ENCODE results near the gene NES.

The NES gene

GRCh38 chr1:156646738-156647211 lies 30.4 kb downstream of the NES start:
- Mint-ChIP-seq H3K4me3 (no peak overlapping the region), H3K27ac (no peak overlapping the region), H3K4me1 (ENCODE audit: low read depth) (peaks cover 9% of the 10 kb centered on the region), H3K36me3 (ENCODE audit: low read depth) (no peaks in the 10 kb centered on the region), H3K9me3 (no peaks in the 10 kb centered on the region), H3K27me3 (peaks cover 90% of the 10 kb centered on the region)
- intact Hi-C loops (cut with micrococcal nuclease), result no loop called here

GRCh38 chr1:156645666-156646065 lies 31.5 kb downstream of the NES start:
- H3K9me3 Mint-ChIP-seq, result no peaks in the 10 kb centered on the region
- peaks cover 14% of the 10 kb centered on the region for H3K4me1 Mint-ChIP-seq (ENCODE audit: low read depth)
- H3K27ac Mint-ChIP-seq, result no peak overlapping the region
- peaks cover 94% of the 10 kb centered on the region for H3K27me3 Mint-ChIP-seq
- H3K4me3 Mint-ChIP-seq, result no peak overlapping the region
- H3K36me3 Mint-ChIP-seq (ENCODE audit: low read depth), result no peaks in the 10 kb centered on the region
- intact Hi-C loops (cut with micrococcal nuclease), result no loop called here

GRCh38 chr1:156645056-156645455 lies 32.2 kb downstream of the NES start:
- H3K27ac Mint-ChIP-seq, result no peak overlapping the region
- peaks cover 14% of the 10 kb centered on the region for H3K4me1 Mint-ChIP-seq (ENCODE audit: low read depth)
- H3K27me3 Mint-ChIP-seq, result peaks cover 94% of the 10 kb centered on the region
- intact Hi-C loops (cut with micrococcal nuclease), result no loop called here
- no peaks in the 10 kb centered on the region for H3K36me3 Mint-ChIP-seq (ENCODE audit: low read depth)
- no peak overlapping the region for H3K4me3 Mint-ChIP-seq
- H3K9me3 Mint-ChIP-seq, result no peaks in the 10 kb centered on the region

GRCh38 chr1:156644640-156645039 lies 32.6 kb downstream of the NES start:
- no peaks in the 10 kb centered on the region for H3K36me3 Mint-ChIP-seq (ENCODE audit: low read depth)
- H3K4me1 Mint-ChIP-seq (ENCODE audit: low read depth), result peaks cover 14% of the 10 kb centered on the region
- peaks cover 96% of the 10 kb centered on the region for H3K27me3 Mint-ChIP-seq
- H3K27ac Mint-ChIP-seq, result no peak overlapping the region
- no peak overlapping the region for H3K4me3 Mint-ChIP-seq
- H3K9me3 Mint-ChIP-seq, result no peaks in the 10 kb centered on the region
- intact Hi-C loops (cut with micrococcal nuclease), result no loop called here

- Mint-ChIP-seq H3K27ac (no peak overlapping the region), H3K4me3 (no peak overlapping the region), H3K36me3 (ENCODE audit: low read depth) (no peaks in the 10 kb centered on the region), H3K27me3 (peaks cover 96% of the 10 kb centered on the region), H3K4me1 (ENCODE audit: low read depth) (peaks cover 14% of the 10 kb centered on the region), H3K9me3 (no peaks in the 10 kb centered on the region)
- intact Hi-C loops (cut with micrococcal nuclease), result no loop called here
Observed at GRCh38 chr1:156644146-156644545, 33.1 kb downstream of the NES start.

GRCh38 chr1:156643778-156644092 lies 33.5 kb downstream of the NES start:
- intact Hi-C loops (cut with micrococcal nuclease), result no loop called here
- no peaks in the 10 kb centered on the region for H3K9me3 Mint-ChIP-seq
- no peak overlapping the region for H3K4me3 Mint-ChIP-seq
- H3K4me1 Mint-ChIP-seq (ENCODE audit: low read depth), result peaks cover 14% of the 10 kb centered on the region
- peaks cover 97% of the 10 kb centered on the region for H3K27me3 Mint-ChIP-seq
- H3K36me3 Mint-ChIP-seq (ENCODE audit: low read depth), result no peaks in the 10 kb centered on the region
- H3K27ac Mint-ChIP-seq, result no peak overlapping the region

GRCh38 chr1:156643049-156643777 lies 34.0 kb downstream of the NES start:
- no peaks in the 10 kb centered on the region for H3K9me3 Mint-ChIP-seq
- H3K27ac Mint-ChIP-seq, result no peak overlapping the region
- H3K27me3 Mint-ChIP-seq, result peaks cover 97% of the 10 kb centered on the region
- H3K4me3 Mint-ChIP-seq, result no peak overlapping the region
- peaks cover 14% of the 10 kb centered on the region for H3K4me1 Mint-ChIP-seq (ENCODE audit: low read depth)
- intact Hi-C loops (cut with micrococcal nuclease), result no loop called here
- H3K36me3 Mint-ChIP-seq (ENCODE audit: low read depth), result no peaks in the 10 kb centered on the region

GRCh38 chr1:156642265-156643048 lies 34.8 kb downstream of the NES start:
- H3K27me3 Mint-ChIP-seq, result peaks cover 94% of the 10 kb centered on the region
- intact Hi-C loops (cut with micrococcal nuclease), result no loop called here
- H3K4me1 Mint-ChIP-seq (ENCODE audit: low read depth), result peaks cover 14% of the 10 kb centered on the region
- H3K27ac Mint-ChIP-seq, result no peak overlapping the region
- no peaks in the 10 kb centered on the region for H3K9me3 Mint-ChIP-seq
- H3K4me3 Mint-ChIP-seq, result peak overlapping the region; percentile 30
- H3K36me3 Mint-ChIP-seq (ENCODE audit: low read depth), result no peaks in the 10 kb centered on the region

- Mint-ChIP-seq H3K4me1 (ENCODE audit: low read depth) (peaks cover 14% of the 10 kb centered on the region), H3K27me3 (peaks cover 91% of the 10 kb centered on the region), H3K4me3 (peak within 1 kb of the TSS; percentile 30), H3K27ac (no peak within 1 kb of the TSS), H3K36me3 (ENCODE audit: low read depth) (no peaks in the 10 kb centered on the region), H3K9me3 (no peaks in the 10 kb centered on the region)
- intact Hi-C loops (cut with micrococcal nuclease), result no loop called here
Observed at GRCh38 chr1:156641761-156642264, 35.4 kb downstream of the NES start, which contains the start of gene BCAN. BCAN (plus strand) TSS chr1:156642117; CDS start chr1:156646055, 3,938 bp downstream.

GRCh38 chr1:156640842-156641706 lies 36.1 kb downstream of the NES start:
- Mint-ChIP-seq H3K36me3 (ENCODE audit: low read depth) (no peaks in the 10 kb centered on the region), H3K9me3 (no peaks in the 10 kb centered on the region), H3K27ac (no peak overlapping the region), H3K4me1 (ENCODE audit: low read depth) (peaks cover 14% of the 10 kb centered on the region), H3K4me3 (no peak overlapping the region), H3K27me3 (peaks cover 91% of the 10 kb centered on the region)
- intact Hi-C loops (cut with micrococcal nuclease), result no loop called here

- H3K36me3 Mint-ChIP-seq (ENCODE audit: low read depth), result no peaks in the 10 kb centered on the region
- H3K27ac Mint-ChIP-seq, result no peak overlapping the region
- no peak overlapping the region for H3K4me3 Mint-ChIP-seq
- intact Hi-C loops (cut with micrococcal nuclease), result no loop called here
- H3K27me3 Mint-ChIP-seq, result peaks cover 83% of the 10 kb centered on the region
- H3K9me3 Mint-ChIP-seq, result no peaks in the 10 kb centered on the region
- peaks cover 14% of the 10 kb centered on the region for H3K4me1 Mint-ChIP-seq (ENCODE audit: low read depth)
Observed at GRCh38 chr1:156639601-156640101, 37.6 kb downstream of the NES start.

- Mint-ChIP-seq H3K4me3 (no peak overlapping the region), H3K9me3 (no peaks in the 10 kb centered on the region), H3K27me3 (peaks cover 77% of the 10 kb centered on the region), H3K27ac (no peak overlapping the region), H3K4me1 (ENCODE audit: low read depth) (peaks cover 8% of the 10 kb centered on the region), H3K36me3 (ENCODE audit: low read depth) (no peaks in the 10 kb centered on the region)
- intact Hi-C loops (cut with micrococcal nuclease), result no loop called here
Observed at GRCh38 chr1:156638189-156638985, 38.8 kb downstream of the NES start.

- Mint-ChIP-seq H3K4me3 (no peak overlapping the region), H3K9me3 (no peaks in the 10 kb centered on the region), H3K36me3 (ENCODE audit: low read depth) (no peaks in the 10 kb centered on the region), H3K4me1 (ENCODE audit: low read depth) (no peaks in the 10 kb centered on the region), H3K27ac (no peak overlapping the region), H3K27me3 (peaks cover 74% of the 10 kb centered on the region)
- intact Hi-C loops (cut with micrococcal nuclease), result no loop called here
Observed at GRCh38 chr1:156632355-156632754, 44.9 kb downstream of the NES start.

All from dendritic cell treated with granulocyte-macrophage colony-stimulating factor and Interleukin-4, amounts not matched to agents 40 ng/mL and 50 ng/mL, for 4 days (primary cell).